Smooth muscle cell (in vitro differentiated cells): Measurements from ENCODE around the gene EVX2. TPM values are rescaled to one million over a fixed set of nuclear protein-coding genes. Genes with fewer than 3 reads are reported as not detected.

Experiments
- DNase-seq: peaks from one replicate; lab custom pipeline; 2025; ENCODE audit not compliant: unreplicated experiment; lab: John Stamatoyannopoulos, UW
- H2AFZ ChIP-seq: fragments of 200-600 bp; sonication (generic); 2 replicates; pipeline ENCODE4 v1.6.0; 2016; ENCODE audit warnings: antibody characterized with exemption, low read depth, mild to moderate bottlenecking
- H3F3A ChIP-seq: fragments of 200-600 bp; sonication (generic); 2 replicates; pipeline ENCODE4 v1.6.0; 2017; ENCODE audit warnings: antibody characterized with exemption, low read depth
- H3K27ac ChIP-seq: fragments of 200-600 bp; sonication (generic); 2 replicates; pipeline ENCODE4 v1.5.1; 2016; ENCODE audit warnings: low read depth, mild to moderate bottlenecking
- H3K27me3 ChIP-seq: fragments of 200-600 bp; sonication (generic); 2 replicates; pipeline ENCODE4 v1.6.1; 2016; ENCODE audit warnings: low read depth, mild to moderate bottlenecking
- H3K36me3 ChIP-seq: fragments of 200-600 bp; sonication (generic); 2 replicates; pipeline ENCODE4 v1.5.1; 2016; ENCODE audit warnings: low read depth
- H3K4me1 ChIP-seq: fragments of 200-600 bp; sonication (generic); 2 replicates; pipeline ENCODE4 v1.5.1; 2016; ENCODE audit warnings: low read depth
- H3K4me2 ChIP-seq: fragments of 200-600 bp; sonication (generic); 2 replicates; pipeline ENCODE4 v1.6.0; 2016; ENCODE audit warnings: mild to moderate bottlenecking
- H3K4me3 ChIP-seq: fragments of 200-600 bp; sonication (generic); 2 replicates; pipeline ENCODE4 v1.5.1; 2016; ENCODE audit warnings: mild to moderate bottlenecking
- H3K79me2 ChIP-seq: fragments of 200-600 bp; sonication (generic); 2 replicates; pipeline ENCODE4 v1.6.0; 2016; ENCODE audit warnings: low read depth, mild to moderate bottlenecking
- H3K9ac ChIP-seq: fragments of 200-600 bp; sonication (generic); 2 replicates; pipeline ENCODE4 v1.6.0; 2016; ENCODE audit warnings: low read depth
- H3K9me3 ChIP-seq: fragments of 200-600 bp; sonication (generic); replicated peaks from 2 replicates; pipeline ENCODE4 v1.5.1; 2016; ENCODE audit warnings: low read depth
- H4K20me1 ChIP-seq: fragments of 200-600 bp; sonication (generic); 2 replicates; pipeline ENCODE4 v1.6.0; 2016; ENCODE audit warnings: low read depth
- CTCF ChIP-seq: fragments of 200-600 bp; sonication (generic); IDR thresholded peaks from 2 replicates; pipeline ENCODE4 v1.5.1; 2017; ENCODE audit warnings: borderline replicate concordance, mild to moderate bottlenecking, antibody characterized with exemption; ENCODE audit not compliant: insufficient read depth, poor library complexity, severe bottlenecking
- WGBS: methylation state at CpG from one replicate; pipeline ENCODE4 v1.1.7; 2016; ENCODE audit warnings: low lambda C conversion rate; 5-methylcytosine and 5-hydroxymethylcytosine counted together
- polyA plus RNA-seq: library from polyadenylated mRNA; unstranded; fragments of >200 nt; fragmentation: Nextera tagmentation; extraction: Ambion mirVana; gene quantifications from 2 replicates; pipeline ENCODE4 v1.2.1, GENCODE V29; 2016
- total RNA-seq: library from RNA; depleted of rRNA; stranded (reverse); fragments of >200 nt; gene quantifications from 2 replicates; pipeline ENCODE4 v1.2.3, GENCODE V29; 2014

Gene EVX2
- total and polyA plus RNA-seq, 2 experiments from 2014 or later, result 0.04 TPM; not detected in 1

- H3K79me2 ChIP-seq, result no peaks in the 10 kb centered on the region
- no peak for DNase-seq
- H2AFZ ChIP-seq, result no peak overlapping the region
- no peak for TF ChIP-seq CTCF
- H3K27me3 ChIP-seq, result peaks cover 98% of the 10 kb centered on the region
- H3K27ac ChIP-seq, result no peak overlapping the region
- H4K20me1 ChIP-seq, result no peaks in the 10 kb centered on the region
- H3K4me2 ChIP-seq, result peak overlapping the region; percentile 84
- H3K9ac ChIP-seq, result no peak overlapping the region
- peaks cover 7% of the 10 kb centered on the region for H3K4me1 ChIP-seq
- no peaks in the 10 kb centered on the region for H3K9me3 ChIP-seq
- no peaks in the 10 kb centered on the region for H3K36me3 ChIP-seq
- peak overlapping the region; percentile 37 for H3K4me3 ChIP-seq
- 34% methylated on average over 4 of the region's 4 CpGs for WGBS
- H3F3A ChIP-seq, result no peaks in the 10 kb centered on the region
These were observed 48.0 kb upstream of the EVX2 start for GRCh38 chr2:176131848-176132158.

- no peak overlapping the region for H3K9ac ChIP-seq
These were observed 47.4 kb upstream of the EVX2 start for GRCh38 chr2:176130957-176131847.

GRCh38 chr2:176130147-176130956, 46.6 kb upstream of the EVX2 start:
- Histone ChIP-seq H3K9ac (no peak overlapping the region), H3F3A (no peaks in the 10 kb centered on the region), H3K4me1 (peaks cover 7% of the 10 kb centered on the region), H2AFZ (peak overlapping the region; percentile 15), H3K27ac (no peak overlapping the region), H3K36me3 (no peaks in the 10 kb centered on the region), H3K27me3 (peaks cover 98% of the 10 kb centered on the region), H3K4me3 (peak overlapping the region; percentile 54), H3K9me3 (no peaks in the 10 kb centered on the region), H3K4me2 (peak overlapping the region; percentile 87), H4K20me1 (no peaks in the 10 kb centered on the region), H3K79me2 (no peaks in the 10 kb centered on the region)
- no peak for DNase-seq
- no peak for TF ChIP-seq CTCF
- 1% methylated on average over 56 of the region's 100 CpGs for WGBS

More at GRCh38 chr2:176130957-176131847, 47.4 kb upstream of the EVX2 start:
- TF ChIP-seq CTCF, result no peak
- WGBS, result 31% methylated on average over 15 of the region's 15 CpGs
- Histone ChIP-seq H3K36me3 (no peaks in the 10 kb centered on the region), H3K9me3 (no peaks in the 10 kb centered on the region), H3K4me2 (peak overlapping the region; percentile 87), H2AFZ (no peak overlapping the region), H3K4me3 (peak overlapping the region; percentile 54), H4K20me1 (no peaks in the 10 kb centered on the region), H3K4me1 (peaks cover 7% of the 10 kb centered on the region), H3F3A (no peaks in the 10 kb centered on the region), H3K27ac (no peak overlapping the region), H3K27me3 (peaks cover 98% of the 10 kb centered on the region), H3K79me2 (no peaks in the 10 kb centered on the region)
- DNase-seq, result no peak
